Measurements from ENCODE around the gene TBX2.

The TBX2 gene

DNA sequence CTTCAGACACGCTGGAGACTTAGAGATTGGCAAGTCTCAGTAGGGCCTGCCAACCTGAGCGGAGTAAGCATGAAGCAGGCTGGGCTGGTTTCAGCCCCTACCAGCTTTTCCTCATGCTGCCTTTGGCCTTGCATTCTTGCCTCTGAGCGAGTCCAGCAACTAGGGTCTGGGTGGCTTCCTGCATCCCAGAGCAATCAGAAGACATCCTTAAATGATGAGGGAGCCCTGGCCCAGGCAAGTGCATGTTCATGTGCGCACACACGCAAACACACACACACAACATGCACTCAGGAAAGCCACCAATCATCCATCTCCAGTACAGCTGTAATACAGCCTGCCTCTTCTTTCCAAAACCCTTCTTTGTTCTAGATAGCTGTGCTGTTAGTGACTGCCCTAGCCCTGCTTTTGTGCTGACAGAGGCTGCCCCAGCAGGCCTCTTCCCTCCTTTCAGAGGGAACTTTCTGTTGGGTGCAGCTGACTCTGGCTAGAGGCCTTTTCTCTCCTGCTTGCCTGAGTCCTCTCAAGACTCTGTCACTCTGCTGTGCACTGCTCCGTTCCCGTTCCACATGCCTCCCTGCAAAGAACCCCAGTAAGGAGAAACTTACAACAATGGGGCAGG is 30.7 kb upstream of the TBX2 start:
- DNase-seq = no peak

DNA sequence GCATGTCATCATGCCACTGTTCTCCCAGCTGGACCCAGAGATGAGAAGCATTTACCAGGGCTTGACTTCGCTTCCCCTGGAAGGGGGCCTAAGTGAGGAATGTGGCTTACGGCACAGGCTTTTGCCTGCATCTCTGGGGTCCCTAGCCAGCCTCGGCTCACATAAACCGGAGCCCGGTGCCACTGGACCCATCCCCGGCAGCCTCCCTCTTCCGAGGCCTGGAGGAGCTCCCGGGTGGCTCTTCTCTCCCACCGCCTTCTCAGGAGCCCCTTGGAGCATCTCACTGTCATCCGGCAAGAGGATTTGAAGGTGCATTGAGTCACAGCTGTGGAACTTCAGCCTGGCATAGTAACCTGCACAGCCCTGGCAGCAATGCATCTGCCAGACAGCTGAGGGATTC is 29.9 kb upstream of the TBX2 start:
- no peak for DNase-seq

DNA sequence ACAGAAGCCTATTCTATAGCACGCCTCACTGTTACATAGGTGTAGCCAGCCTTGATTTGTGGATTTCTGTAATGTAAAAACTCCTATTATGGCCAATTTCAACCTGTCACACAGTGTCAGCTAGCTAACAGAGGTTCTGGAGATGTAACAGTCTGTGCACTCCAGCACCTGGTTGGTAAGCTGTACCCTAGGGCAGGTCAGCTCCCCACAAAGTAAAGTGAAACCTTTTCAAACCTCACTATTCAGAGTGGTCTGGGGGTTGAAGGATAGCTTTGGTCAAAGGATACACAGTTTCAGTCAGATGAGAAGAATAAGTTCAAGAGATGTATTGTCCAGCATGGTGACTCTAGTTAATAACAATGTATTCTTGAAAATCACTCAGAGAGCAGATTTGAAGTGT is 28.5 kb upstream of the TBX2 start:
- no peak for DNase-seq

DNA sequence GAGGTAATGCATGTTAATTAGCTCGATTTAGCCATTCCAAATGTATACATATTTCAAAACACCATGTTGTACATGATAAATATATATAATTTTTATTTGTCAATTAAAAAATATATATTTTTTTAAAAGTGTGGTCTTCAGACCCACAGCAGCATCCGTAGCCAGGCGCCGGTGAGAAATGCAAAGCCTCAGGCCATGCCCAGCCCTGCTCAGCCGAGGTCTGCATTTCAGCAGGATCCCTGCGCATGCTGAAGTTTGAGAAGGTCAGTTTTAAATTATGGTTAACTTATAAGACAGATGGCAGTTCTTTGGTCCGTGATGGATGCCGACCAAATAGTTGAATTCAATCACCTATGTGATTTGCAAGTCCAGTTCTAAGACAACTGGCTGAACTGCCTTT is 28.0 kb upstream of the TBX2 start:
- no peak for DNase-seq

DNA sequence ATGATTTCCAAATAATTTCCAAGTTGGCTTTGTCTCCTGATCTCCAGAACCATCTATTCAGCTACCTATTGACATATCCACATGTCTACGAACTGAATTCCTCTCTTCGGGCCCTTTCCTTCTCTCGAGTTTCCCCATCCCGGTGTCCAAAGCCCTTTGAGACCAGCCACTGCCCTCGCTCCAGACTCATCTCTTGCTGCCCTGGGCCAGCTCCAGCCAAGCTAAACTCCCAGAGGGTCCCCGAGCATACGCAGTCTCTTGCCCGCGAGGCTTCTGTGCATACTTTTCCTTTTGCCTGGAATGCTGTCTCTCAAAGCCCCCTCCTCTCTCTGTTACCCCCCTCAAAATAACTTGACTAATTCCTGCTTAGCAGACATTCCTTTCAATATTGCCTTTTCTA is 27.2 kb upstream of the TBX2 start:
- DNase-seq = no peak

DNA sequence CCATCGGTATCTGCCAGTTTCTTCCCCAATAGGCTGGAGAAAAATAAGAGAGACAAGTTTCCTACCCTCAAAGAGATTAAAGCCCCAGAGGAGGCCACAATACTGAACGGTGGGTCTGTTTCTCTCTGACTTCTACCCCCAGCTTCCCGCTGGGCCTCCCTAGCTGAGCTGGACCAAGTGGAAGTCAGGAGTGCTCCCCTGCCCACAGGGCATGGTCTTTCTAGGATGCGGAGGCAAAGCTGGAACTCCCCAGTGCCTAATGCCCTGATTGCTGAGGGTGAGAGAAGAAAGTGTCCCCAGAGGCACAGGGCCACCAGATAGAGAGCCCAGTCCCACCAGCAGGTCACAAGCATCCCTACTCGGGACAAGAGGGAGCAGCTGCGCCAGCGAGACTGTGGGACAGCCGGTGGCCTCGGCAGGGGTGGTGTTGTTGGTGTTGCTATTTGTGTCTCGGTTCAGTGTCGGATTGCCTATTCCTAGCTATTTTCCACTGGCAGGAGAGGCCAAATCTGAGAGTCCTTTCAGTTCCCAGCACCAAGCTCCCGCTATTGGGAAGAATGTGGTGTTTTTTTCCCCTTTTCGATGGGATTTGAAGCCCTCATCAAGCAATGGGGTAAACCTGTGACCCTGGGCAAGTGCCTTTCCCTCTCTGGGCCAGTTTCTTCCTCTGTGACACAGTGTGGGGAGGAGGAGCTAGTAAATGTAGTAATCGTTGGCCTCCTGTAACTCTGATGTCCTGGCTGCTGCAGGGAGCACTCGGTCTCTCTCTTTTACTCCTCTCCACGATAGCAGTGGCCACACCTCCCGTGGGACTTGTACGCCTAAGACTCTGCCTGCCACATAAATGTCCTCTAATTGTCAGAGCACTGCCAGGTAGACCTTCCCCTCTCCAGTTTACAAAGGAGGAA is 22.5 kb upstream of the TBX2 start:
- no peak for DNase-seq

DNA sequence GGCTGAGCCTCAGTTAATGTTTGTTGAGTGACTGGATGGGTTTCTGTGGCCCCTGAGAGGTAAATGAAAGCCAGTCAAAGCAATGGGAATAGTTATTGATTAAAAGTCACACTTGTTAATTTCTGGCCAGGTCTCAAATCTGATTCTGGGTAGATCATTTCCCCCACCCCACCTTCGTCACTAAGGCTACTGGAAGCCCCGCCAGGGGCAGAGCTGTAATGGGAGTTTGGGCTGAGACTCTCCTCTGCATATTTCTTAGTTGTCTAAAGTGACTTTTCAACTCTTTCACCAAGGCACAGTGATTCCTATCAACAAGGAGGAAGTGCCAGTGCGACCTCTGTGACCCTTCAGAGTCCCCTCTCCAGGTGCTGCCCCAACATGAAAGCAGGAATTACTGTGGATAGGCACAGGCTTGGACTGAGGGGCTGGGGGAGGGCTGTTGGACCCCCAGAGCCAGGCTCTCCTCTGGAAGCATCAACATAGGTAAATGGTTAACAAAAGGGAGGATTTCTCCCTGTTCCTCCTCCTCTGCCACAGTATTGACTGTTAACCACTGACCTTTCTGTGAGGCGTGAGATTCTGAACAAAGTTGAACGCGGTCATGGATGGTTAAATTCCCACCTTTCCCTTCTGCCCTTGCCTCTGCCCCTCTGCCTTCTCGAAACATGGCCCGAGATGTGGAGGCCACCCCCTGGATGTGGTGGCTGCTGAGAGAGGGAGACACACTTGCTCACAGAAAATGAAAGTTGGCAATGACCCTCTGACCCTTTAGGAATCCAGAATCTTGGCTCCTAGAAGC is 20.8 kb upstream of the TBX2 start:
- no peak for DNase-seq

DNA sequence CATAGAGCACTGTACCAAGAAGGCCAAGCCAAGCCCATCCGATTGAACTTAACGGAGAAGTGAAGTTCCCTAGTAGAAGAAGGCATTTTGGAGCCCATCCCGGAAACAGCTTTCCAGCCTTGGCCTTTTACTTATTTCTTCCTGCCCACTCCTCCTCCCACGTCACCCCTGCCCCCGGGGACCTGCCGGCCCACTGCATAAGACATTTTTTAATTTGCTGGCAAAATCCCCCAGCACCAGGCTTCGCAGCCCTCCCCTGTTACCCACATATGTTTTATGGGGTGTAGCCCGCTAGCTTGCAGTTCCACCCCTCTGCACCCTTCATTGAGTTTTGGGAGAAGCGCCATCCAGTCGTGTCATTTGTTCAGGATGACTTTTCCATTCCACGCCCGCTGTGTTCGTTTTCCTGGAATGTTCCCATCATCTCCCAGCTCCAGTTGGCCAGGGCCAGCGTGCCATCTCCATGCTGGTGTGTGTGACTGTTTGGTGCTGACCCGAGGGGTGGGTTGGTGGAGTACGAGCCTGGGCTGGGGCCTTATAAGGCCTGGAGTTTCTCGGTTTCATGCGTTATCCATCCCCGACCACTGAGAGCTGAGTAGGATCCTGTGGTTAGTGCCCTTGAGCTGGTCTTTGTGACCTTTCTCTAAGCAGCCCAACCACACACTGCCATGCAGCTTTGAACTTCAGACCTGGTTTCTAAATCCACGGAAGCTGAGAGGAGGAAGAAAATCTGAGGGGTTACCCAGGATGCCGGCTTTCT is 20.0 kb upstream of the TBX2 start:
- no peak for DNase-seq

DNA sequence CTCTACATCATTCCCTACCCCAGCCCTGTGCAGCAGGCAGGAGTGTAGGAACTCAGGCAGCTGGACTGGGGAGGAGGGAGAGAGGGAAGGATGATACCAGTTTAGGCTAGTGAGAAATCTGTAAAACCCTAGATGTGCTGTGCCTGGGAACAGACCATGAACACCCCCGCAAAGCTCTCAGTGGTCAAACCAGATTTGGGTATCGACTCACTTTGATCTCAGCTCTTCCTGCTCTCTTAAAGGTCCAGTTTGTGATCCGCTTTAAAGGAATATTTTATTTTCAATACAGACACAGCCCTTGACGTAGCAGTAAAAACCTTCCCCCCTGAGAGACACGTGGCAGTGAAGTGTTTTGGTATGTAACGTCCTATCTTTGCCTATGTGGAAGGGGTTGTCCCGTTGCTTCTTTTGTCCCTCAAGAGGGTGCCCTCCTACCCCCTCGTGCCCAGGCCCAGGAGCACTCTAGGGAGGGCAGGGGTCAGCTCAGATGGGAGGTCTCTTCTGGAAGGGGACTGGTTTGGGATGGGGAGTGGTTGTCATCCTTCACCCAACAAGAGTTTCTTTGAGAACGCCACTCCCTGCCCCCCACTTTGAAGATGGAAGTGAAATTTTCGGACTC is 19.3 kb upstream of the TBX2 start:
- DNase-seq = no peak

DNA sequence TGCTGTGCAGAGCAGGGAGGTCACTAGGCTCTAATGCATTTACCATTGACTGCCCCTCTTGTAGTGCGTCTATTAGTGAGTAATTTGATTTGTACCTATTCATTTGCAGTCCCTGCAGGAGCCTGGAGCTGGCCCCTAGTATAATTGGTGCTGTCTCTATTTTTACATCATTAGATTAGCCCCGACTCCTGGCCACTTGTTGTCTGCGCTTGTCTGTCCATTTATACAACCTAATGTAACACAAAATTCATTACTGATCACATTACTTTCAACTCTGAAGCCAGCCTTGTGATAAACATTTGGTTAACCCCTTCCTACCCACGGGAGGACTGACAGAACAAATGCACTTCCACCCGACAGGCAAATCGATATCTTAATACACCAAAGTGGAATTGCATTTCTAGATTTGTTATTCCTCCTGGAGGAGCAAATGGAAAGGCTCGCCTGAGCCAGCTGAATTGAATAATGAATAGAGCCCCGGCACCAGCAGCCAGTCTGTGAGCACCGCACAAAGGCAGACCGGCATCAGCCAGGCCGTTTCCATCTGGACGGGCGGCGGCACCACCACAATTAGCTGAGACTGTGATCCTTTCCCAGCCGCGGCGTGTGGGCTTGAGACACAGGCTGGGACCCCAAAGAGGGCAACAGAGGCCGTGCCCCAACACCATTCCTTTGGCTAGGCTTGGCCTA is 18.7 kb upstream of the TBX2 start:
- no peak for DNase-seq

DNA sequence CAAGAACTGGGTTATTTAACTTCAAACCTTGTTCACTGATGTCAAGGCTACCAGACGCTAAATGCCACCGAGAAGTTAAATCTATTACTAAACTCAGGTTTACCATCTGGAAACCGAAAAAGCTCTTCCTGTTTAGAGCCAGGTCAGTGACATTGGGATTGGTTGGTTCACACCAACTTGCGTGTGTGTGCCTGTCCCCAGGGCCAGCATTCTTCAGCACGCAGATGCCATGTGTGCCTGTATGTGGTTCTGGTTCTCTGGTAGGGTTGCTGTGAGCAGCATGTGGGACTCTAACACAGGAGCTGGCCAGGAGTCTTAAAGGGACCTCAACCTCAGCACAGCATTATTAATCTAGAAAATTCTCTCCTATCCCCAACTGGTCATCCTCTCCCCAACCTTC is 18.1 kb upstream of the TBX2 start:
- DNase-seq = no peak

DNA sequence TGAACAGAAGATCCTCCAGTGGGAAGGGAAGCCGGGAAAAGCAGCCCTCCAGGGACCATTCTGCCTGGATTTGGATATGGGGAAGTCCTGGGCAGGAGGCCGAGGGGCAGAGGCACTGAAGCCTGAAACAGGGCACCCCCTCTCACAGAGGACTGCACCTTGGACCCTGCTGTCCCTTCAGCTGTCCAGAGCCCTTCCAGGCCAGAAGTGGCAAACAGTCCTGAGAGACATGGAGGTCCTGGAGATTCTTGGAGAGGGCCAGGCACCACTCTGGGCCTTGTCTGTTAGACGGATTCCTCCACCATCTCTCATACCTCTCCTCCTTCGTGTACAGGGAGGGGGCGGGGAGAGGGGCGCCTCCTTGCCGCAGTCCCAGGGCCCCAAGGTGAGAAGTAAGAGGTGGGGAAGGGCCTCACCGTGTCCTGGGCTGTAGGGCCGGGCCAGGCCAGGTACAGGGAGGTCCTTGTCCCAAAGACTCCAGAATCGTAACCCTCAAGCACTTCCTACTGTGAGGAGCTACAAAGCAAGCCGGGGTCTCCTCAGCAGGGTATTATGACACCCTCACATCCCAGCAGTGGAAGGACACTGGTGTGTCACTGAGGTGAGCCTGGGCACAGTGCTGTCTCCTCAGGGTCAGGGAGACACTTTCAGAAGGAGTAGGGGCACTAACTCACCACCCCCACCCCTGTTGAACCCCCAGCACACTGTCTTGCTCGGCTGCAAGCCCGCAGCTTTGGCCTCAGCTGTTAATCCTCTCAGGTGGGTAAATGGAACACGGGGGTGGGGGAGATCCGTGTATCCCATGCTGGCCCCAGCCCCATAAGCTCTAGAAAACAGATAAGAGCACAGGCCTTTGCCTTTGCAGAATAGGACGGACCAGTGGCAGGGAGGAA is 16.6 kb upstream of the TBX2 start:
- no peak for DNase-seq

DNA sequence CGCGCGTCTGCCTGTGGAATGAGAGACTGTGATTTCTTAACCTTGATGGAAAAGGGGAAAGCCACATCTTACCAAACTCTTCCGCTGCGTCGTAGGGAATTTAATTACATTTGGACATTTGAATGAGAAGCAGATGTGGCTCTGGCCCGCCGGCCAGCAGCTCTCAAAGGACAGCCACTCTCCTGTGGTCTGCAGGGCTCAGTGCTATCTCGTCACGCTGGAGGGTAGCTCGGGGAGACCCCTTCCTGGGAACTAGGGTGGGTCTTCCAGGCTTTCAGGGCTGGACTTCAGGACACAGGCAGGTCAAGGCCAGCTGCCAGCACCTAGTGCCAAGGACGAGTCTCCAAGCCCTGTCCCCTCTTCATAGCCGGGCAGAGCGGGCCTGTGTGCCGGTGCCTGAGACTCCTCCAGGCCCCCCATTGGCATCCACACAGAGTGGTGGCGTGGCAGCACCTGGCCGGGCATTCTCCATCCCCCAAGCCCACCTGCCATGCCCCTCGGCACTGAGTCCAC is 15.9 kb upstream of the TBX2 start:
- no peak for DNase-seq

DNA sequence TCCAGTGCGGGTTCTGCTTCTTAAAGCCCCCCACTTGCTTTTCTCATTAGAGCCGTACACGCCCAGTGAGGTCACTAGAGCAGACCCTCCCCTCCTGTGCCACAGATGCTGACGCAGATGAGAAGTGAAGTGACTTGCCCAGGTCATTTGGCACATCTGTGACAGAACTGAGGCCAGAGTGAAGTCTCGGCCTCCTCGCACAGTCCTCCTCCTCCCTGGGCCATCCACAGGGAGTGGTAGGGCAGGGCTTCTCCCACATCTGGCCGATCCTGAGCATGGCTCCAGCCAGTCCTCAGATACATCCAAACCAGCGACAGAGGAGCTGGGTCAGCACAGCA is 15.3 kb upstream of the TBX2 start:
- DNase-seq = no peak

DNA sequence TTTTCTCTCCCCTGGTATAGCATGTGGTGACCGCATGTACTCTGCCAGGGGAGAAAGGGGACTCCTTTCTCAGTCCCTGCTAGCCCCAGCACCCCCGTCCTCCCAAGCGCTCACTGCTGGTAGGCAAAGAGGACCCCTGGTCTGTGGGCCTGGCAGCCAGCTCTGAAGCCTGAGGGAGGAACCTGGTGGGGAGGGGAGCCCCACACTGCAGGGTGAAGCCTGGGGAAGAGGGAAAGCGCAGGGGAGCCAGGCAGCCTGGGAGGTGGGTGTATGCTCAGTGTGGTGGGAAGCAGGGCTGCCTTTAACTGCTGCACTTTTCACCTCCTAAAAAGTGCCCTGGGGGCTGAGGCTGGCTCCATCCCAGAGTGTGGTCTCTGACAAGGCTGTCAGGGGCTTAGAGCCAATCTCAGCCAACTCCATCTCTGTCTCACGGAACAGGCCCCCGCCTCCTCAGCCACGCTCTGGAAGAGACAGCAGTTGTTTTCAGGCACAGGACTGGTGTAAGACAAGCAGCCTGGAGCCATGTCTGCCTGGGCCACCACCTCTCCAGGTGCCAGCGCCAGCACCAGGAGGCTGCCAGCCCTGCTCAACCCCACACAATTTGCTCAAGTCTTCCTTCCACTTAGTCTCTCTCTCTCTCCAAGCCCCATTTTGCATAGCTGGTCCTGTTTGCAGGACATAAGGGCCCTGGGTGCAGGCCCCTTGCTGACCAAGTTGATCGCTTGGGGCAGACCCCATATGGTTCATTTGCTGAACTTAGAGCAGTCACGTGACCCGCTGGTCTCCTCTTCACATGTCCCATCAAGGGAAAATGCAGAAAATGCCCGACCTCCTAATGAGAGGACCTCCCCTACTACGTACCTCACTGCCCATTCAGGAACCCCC is 14.7 kb upstream of the TBX2 start:
- no peak for DNase-seq

DNA sequence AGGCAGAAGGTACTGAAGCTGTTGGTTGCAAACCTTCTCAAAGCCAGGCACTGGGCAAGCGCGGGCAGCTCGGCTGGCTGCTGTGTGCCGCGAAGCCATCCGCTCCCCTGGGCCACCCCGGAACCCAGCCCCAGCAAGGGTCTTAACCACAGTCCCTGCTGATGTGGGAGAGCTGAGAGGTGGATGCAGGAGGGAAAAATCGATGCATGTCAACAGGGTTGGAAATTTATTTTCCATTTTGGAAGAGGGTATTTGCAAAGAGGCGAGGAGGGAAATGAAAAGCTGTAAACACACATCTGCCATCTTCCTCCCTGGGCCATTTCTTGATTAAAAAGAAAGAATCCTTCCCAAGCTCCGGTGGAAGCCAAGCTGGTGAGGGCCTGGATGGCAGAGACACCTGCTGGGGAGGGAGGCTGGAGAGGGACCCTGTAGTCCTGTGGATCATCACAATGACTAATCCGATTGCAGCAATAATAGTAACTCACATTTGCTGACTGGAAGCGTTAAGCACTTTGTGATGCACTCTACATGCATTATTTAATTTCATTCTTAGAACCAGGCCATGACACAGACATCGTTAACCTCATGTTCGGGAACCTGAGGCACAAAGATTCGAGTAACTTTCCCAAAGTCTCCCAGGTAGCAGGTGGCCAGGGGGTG is 13.9 kb upstream of the TBX2 start:
- no peak for DNase-seq

DNA sequence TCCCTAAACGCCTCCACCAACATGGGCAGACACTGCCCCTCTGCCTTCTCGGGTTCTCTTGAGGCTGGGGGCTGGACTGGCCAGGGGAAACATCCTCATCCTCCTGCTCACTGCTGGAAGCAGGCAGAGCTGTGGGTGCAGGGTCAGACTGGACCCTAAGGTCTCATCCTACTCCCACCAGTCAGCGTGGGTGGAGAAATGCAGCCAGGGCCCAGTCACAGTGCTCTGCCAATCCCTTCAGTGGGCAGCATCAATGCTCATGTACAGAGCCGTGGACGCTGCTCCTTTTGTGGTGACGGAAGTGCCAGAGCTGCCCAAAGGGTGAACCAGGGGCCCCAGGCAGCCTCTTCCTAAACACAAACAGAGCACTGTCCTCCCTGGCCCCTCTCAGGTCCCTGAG is 13.4 kb upstream of the TBX2 start:
- DNase-seq = no peak

DNA sequence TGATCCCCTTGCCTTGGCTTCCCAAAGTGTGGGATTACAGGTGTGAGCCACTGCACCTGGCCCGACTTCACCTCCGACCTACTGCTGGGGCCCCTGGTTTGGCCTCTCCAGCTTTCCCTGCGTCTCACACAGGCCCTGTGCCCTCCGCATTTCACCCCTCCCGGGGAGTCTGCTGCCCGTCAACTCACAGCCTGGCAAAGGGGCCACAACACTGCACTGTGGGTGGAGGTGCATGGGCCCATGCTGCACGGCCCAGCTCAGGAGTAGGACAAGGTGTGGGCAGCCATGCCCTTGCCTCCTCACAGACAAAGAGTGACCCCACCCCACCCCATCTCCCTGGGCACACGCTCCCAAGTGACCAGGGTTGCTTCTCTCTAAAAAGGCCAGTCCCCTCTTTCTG is 12.6 kb upstream of the TBX2 start:
- DNase-seq = no peak

All from stimulated activated CD4-positive, alpha-beta T cell treated with anti-CD3 and anti-CD28 coated beads, Interleukin-4, amount 100 ng/mL, for 4 hours (primary cell).